Adipose tissue (tissue), 3 donors: Measurements from ENCODE around the gene SMYD2. TPM values are rescaled to one million over a fixed set of nuclear protein-coding genes. Genes with fewer than 3 reads are reported as not detected.

Experiments used
- H3K27ac ChIP-seq: one replicate; pipeline ENCODE4 v1.5.1; 2013; ENCODE audit warnings: low read depth, low read length
- WGBS, 3 donors: extraction: QIAGEN DNeasy Blood & Tissue Kit; methylation state at CpG; one replicate each; pipeline ENCODE4 v1.1.7; 2013; 5-methylcytosine and 5-hydroxymethylcytosine counted together
- polyA plus RNA-seq, 3 donors: library from polyadenylated mRNA; stranded (reverse); fragments of 200-250 nt; gene quantifications; one replicate each; pipeline ENCODE4 v1.2.3, GENCODE V29; 2013
- donor health status: healthy with polysubstance abuse.
- donor health status: Bipolar disorder and iron deficiency.
- donor health status: healthy.

SMYD2 gene, protein sequence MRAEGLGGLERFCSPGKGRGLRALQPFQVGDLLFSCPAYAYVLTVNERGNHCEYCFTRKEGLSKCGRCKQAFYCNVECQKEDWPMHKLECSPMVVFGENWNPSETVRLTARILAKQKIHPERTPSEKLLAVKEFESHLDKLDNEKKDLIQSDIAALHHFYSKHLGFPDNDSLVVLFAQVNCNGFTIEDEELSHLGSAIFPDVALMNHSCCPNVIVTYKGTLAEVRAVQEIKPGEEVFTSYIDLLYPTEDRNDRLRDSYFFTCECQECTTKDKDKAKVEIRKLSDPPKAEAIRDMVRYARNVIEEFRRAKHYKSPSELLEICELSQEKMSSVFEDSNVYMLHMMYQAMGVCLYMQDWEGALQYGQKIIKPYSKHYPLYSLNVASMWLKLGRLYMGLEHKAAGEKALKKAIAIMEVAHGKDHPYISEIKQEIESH
- 10 to 100 TPM; 14.9 to 23.1 (median 15.6) TPM for polyA plus RNA-seq

DNA sequence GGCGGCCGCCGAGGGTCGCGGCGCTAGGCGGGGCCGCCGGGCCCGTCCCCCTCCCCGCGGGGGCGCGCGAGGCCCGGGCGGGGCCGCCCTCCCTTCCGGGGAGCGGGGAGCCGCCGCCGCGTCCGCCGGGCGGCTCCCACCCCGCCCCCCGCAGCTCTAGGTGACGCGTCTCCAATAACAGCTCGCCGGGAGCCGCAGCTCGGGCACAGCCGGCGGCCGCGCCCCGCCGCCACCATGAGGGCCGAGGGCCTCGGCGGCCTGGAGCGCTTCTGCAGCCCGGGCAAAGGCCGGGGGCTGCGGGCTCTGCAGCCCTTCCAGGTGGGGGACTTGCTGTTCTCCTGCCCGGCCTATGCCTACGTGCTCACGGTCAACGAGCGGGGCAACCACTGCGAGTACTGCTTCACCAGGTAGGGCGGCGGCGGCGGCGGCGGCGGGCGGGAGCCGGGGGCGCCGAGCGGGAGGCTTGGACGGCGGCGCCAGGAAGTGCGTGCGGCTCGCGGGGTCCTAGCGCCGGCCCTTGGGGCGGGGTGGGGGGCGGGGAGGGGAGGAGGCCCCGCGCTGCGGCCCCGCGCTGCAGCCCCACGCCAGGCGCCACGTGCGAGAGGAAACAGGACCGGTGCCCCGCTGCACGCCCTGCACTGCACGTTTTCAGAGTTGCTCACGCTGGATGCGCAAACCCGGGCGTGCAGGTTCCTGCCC lies at the start of gene SMYD2:
TSS of gene SMYD2 (plus strand) at position 139 of the 699 bp plus-strand sequence. CDS start at position 235, 96 bp downstream.
- 0 to 1% (median 1%) methylated on average over 49 to 94 of the region's 94 CpGs for WGBS, 3 donors

GRCh38 chr1:214233856-214234634 lies 46.9 kb upstream of the SMYD2 start:
- 74 to 76% (median 75%) methylated on average over 9 of the region's 9 CpGs for WGBS, 3 donors
- H3K27ac ChIP-seq: no peak overlapping the region

More for the DNA sequence above, at the start of gene SMYD2:
- H3K27ac ChIP-seq: no peak within 1 kb of the TSS

DNA sequence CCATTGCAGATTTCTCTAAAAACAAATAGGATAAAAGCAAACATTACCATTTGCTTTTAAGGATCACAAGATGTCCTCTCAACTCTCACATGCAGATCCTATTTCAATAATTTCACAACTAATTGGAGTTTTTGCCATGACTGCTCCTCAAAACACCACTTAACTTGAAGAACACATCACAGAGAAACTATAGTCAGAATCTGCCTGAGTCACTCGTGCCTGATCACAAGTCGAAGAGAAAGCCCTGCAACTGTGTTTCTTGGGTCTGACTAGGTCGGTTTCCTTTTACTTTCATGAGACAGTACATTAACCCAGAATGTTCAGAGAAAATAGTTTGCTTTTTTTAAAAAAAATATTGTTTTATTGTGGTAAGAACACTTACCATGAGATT lies 46.3 kb upstream of the SMYD2 start:
- H3K27ac ChIP-seq: no peak overlapping the region
- WGBS, 3 donors: 71 to 90% (median 74%) methylated on average over 3 of the region's 3 CpGs

- H3K27ac ChIP-seq: no peak overlapping the region
- WGBS, 3 donors: 45 to 49% (median 45%) methylated on average over 2 of the region's 2 CpGs
These were observed 44.5 kb upstream of the SMYD2 start for GRCh38 chr1:214236477-214236876.

DNA sequence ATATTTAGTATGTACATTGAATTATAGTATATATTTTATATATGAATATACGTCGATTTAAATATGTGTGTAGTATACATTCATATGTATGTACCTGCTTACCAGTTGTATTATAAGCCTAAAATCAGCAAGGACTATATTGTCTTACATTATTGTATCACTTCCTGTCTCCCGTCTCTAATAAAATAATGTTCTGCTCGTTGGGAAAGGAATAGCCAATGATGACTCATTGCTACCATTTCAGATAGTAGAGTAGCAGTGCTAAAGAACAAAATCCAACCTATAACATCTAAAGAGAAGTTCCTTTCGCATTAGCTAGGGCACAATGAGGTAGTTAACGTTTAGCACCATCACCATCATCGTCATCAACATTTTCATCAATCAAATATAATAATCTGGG lies 39.9 kb upstream of the SMYD2 start:
- H3K27ac ChIP-seq: no peak overlapping the region
- WGBS, 3 donors: 76 to 80% (median 77%) methylated on average over 7 of the region's 7 CpGs

DNA sequence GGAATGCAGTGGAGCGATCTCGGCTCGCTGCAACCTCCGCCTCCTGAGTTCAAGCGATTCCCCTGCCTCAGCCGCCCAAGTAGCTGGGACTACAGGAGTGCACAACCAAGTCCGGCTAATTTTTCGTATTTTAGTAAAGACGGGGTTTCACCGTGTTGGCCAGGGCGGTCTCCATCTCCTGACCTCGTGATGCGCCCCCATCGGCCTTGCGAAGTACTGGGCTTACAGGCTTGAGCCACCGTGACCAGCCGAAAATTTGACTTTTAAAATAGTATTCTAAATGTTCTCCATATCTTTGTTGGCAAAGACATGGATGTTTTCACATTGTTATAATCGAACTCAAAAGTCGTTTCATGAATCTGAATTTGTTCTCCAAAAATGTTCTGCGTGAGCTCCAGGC lies 36.7 kb upstream of the SMYD2 start:
- WGBS, 3 donors: 92 to 94% (median 93%) methylated on average over 20 of the region's 20 CpGs
- no peak overlapping the region for H3K27ac ChIP-seq

GRCh38 chr1:214244841-214245240 lies 36.1 kb upstream of the SMYD2 start:
- no peak overlapping the region for H3K27ac ChIP-seq
- 72 to 91% (median 85%) methylated on average over 2 of the region's 2 CpGs for WGBS, 3 donors

DNA sequence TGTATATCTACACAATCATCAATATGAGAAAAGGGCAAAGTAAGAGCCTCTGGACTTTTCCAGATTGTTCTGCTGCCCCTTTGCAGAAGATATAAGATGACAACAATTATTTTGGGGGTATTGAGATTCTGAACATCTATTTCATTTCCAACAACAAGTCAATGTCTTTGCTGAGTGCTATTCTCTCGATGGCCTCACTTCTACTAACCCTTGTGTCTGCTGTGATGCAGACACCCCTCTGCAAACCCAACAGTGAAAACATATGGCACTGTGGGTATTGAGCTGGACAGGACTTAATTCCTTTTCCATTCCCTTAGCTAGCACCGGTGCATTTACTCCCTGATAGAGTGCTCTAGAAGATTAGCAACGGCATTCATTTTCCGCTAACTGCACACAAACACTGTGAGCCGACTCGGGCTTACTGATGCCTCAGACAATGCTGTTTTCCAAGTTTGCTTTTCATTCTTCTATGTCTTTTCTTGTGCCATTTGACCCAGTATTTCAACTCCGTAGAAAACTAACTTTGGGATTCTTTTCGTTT lies 33.4 kb upstream of the SMYD2 start:
- WGBS, 3 donors: 83 to 88% (median 87%) methylated on average over 8 of the region's 8 CpGs

DNA sequence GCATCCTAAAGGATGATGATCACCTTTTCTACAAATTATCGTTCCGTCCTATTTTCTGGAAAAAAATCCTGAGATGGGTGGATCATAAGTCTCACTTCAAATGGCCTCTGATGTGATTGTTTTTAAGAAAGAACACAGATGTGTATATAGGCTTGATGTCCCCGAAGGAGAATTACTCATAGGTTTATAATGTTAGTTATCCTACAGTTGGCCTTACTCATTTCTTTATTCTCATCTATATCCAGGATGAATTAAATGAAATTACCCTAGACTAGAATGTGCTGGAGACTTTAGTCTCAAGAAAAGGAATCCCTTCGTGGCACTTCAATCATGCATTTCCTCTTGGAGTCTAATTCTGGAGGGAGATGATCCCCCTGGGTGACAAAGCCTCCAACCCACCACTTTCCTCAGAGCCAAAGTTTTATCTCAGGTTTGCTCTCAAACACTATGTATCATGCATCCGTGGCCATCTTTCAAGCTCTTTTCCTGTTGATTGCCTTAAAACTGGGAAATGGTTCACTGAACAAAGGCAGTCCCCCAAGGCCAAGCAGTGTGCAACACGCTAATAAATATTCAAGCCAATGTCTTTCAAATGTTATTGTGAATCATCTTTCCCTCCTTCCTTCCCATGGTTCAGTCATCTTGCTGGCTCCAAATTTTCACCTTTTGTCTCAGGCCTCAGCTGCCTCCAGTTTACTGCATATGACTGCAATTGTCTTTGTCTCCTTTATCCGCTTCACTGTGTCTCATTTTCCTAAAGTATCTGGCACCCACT lies 32.5 kb upstream of the SMYD2 start:
- WGBS, 3 donors: 73 to 80% (median 80%) methylated on average over 7 of the region's 7 CpGs
- H3K27ac ChIP-seq: no peak overlapping the region

More for the DNA sequence above, 33.4 kb upstream of the SMYD2 start:
- H3K27ac ChIP-seq: no peak overlapping the region

GRCh38 chr1:214249651-214250050 lies 31.3 kb upstream of the SMYD2 start:
- no peak overlapping the region for H3K27ac ChIP-seq
- WGBS, 3 donors: 89 to 93% (median 93%) methylated on average over 14 of the region's 14 CpGs

- no peak overlapping the region for H3K27ac ChIP-seq
- WGBS, 3 donors: 88 to 91% (median 90%) methylated on average over 2 of the region's 2 CpGs
These were observed 29.6 kb upstream of the SMYD2 start for GRCh38 chr1:214251354-214251753.

GRCh38 chr1:214255509-214255908 lies 25.4 kb upstream of the SMYD2 start:
- H3K27ac ChIP-seq: no peak overlapping the region
- 91 to 92% (median 92%) methylated on average over 2 of the region's 2 CpGs for WGBS, 3 donors

- WGBS, 3 donors: 37 to 69% (median 54%) methylated on average over 2 of the region's 2 CpGs
- H3K27ac ChIP-seq: no peak overlapping the region
These were observed 21.5 kb upstream of the SMYD2 start for GRCh38 chr1:214259353-214259977.

- no peak overlapping the region for H3K27ac ChIP-seq
- 64 to 77% (median 75%) methylated on average over 3 of the region's 3 CpGs for WGBS, 3 donors
These were observed 20.3 kb upstream of the SMYD2 start for GRCh38 chr1:214260561-214261205.

DNA sequence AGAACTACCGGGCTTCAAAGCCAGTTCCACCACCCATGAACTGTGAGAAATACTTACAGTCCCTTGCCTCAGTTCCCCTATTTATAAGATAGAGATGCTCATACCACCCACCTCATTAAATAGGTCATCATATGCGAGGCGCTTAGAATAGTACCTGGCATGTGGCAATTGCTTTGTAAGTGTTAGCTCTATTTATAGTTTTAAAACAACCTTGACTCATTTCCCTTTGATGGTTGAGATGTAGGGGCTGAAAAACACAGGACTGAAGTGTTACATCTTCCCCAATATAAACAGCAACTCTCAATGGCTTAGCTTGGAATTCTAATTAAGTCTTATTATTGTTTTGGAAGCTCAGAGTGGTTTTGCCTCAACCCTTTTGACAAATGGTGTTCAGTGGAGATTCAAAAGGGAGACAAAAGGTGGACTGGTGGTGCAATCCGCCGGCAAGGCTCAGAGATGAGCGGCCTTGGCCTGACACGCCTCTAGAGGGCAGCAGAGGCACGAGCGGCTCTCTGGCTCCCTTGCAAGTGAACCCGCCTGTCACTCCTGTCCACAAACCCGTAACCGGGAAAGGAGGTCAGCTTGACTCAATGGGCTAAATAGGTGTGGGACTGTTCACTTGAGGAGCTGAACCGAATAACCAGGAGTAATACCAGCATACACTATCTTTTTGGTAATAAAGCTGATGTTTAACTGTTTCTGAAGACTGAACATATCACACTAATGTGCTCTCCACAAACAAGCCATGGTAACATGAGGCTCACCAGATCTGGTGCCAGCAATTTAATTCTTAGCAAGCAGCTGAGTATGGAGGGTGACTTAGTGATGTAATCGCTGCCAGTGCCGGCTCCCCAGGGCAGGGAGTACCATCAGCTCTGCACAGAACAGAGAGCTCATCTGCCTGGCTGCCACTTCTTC lies 19.5 kb upstream of the SMYD2 start:
- H3K27ac ChIP-seq: no peak overlapping the region
- WGBS, 3 donors: 10 to 12% (median 10%) methylated on average over 15 of the region's 15 CpGs

DNA sequence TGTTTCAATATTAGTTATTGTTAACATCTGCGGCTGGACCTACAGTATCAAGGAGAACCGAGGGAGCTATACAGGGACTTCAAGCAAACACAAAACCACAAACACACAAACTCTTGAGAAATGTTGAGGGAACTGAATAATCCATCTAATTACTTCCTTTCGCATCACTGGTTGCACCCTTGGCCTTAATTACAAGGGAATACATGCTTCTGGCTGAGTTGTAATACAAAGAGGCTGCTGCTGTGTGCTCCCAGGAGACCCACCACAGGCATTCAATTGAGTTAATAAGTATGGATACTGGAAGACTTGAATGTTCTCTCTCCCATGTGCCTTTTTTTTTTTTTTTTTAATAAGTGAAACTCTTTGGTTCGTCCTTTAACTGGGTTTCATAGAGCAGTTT lies 16.8 kb upstream of the SMYD2 start:
- WGBS, 3 donors: 63 to 73% (median 66%) methylated on average over 4 of the region's 4 CpGs
- no peak overlapping the region for H3K27ac ChIP-seq
